PC-9 (cell line): ENCODE data around the gene MYO7B.

Experiments used
- CTCF ChIP-seq: fragments of 200-600 bp; sonication (generic); conservative IDR thresholded peaks from 2 replicates; pipeline ENCODE4 v1.6.1; 2017; ENCODE audit warnings: mixed run types, antibody characterized with exemption, mild to moderate bottlenecking, moderate library complexity
- EZH2 ChIP-seq: fragments of 200-600 bp; sonication (generic); IDR thresholded peaks from 2 replicates; pipeline ENCODE4 v1.8.0; 2017; ENCODE audit warnings: antibody characterized with exemption, low read depth

DNA sequence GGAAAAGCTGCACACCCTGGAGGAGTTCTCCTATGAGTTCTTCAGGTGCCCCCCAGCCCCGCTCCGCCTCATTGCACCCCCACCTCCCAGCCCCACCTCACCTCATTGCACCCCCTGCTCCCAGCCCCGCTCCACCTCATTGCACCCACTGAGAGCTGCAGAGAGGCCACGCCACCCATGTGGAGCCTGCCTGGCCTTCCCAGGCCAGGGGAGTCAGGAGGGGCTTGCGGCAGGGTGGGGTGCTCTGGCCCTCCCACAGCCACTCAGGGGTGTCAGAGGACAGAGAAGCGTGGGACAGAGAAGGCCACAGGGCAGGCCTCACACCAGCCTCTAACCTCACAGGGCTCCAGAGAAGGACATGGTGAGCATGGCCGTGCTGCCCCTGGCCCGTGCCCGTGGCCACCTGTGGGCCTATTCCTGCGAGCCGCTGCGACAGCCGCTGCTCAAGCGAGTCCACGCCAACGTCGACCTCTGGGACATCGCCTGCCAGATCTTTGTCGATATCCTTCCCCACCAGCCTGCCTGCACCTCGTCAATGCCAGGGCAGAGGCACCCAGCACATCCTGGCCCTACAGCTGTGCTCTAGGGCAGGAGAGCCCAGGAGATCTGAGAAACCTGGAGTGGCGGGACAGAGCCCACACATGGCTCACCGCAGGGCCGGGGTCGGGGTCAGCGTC, 95.5 kb downstream of the MYO7B start:
- TF ChIP-seq CTCF, result no peak
- TF ChIP-seq EZH2, result no peak
